Measurements from ENCODE around the gene LEMD2. TPM values are rescaled to one million over a fixed set of nuclear protein-coding genes. Genes with fewer than 3 reads are reported as not detected.

Gene LEMD2
- total RNA-seq, 1 experiment from 2014 or later, result 91.8 TPM

DNA sequence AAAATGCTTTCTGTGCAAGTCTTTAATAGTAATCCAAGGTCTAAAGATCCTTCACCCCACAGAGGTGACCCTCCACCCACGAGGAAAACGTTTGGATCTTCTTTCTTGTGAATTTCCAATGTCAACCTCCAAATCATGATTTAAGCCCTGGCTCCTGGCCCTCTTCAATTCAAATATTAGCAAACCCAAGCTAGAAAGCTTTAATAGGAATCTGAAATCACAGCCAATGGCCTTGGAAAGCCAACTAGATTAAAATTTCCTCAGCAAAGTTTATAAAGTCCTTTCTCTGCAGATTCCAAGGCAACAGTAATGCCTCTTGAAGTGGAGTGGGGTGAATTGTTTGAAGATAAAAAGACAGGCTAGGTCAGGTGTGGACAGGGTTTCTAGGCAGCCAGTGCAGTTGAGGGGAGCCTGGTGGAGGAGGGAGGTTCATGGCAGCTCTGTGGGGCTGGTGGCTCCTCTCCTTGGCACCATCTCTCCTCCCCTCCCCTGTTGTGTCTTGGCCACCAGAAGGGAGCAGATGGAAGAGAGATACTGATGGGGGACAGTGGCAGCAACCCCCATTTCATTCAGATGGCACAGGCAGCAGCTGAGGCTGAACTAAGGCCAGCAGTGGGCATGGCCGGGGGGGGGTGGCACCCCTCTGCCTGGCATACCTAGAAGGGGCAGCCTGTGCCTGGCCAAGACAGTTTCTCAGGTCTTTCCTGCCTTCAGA lies 65.4 kb downstream of the LEMD2 start:
- no peak overlapping the region for H4K5ac ChIP-seq (ENCODE audit: insufficient read length, low read depth, low read length)
- no peak overlapping the region for H2AFZ ChIP-seq (ENCODE audit: low read length)
- H3K4me1 ChIP-seq (ENCODE audit: insufficient read depth, low read length), result peaks cover 4% of the 10 kb centered on the region; the same call in 1 of the 2 replicates
- Mint-ChIP-seq H3K4me3 (no peak overlapping the region), H3K27me3 (ENCODE audit: low read depth) (peaks cover 18% of the 10 kb centered on the region), H3K9me3 (no peaks in the 10 kb centered on the region), H3K36me3 (ENCODE audit: insufficient read depth in 1 of 3, low read depth in 3 of 3) (no peaks in the 10 kb centered on the region), H3K4me1 (peaks cover 44 to 47% of the 10 kb centered on the region in 2 experiments), H3K27ac (no peak overlapping the region)
- no peak overlapping the region for H3K23ac ChIP-seq (ENCODE audit: insufficient read length, low read depth, low read length)
- H2BK12ac ChIP-seq (ENCODE audit: insufficient read length, low read depth, low read length), result no peak overlapping the region
- H4K8ac ChIP-seq (replicated peaks; ENCODE audit: insufficient read length, low read depth, low read length), result no peak overlapping the region
- no peak overlapping the region for H3K56ac ChIP-seq (ENCODE audit: insufficient read length, low read depth, low read length)
- no peak overlapping the region for H3K9ac ChIP-seq (ENCODE audit: extremely low read depth, insufficient read length, low read length)
- no peak overlapping the region for H3K27ac ChIP-seq (ENCODE audit: insufficient read length, low read depth, low read length)
- H3K4me2 ChIP-seq (ENCODE audit: insufficient read depth, insufficient read length, low read length), result no peak overlapping the region
- no peaks in the 10 kb centered on the region for H3K79me1 ChIP-seq (ENCODE audit: insufficient read depth, low read depth, low read length, poor library complexity, severe bottlenecking)
- H2BK20ac ChIP-seq (ENCODE audit: low read depth, low read length, poor library complexity, severe bottlenecking), result no peak overlapping the region
- WGBS (ENCODE audit: extremely low coverage, insufficient read length, low lambda C conversion rate), result no CpG with 5 or more reads among the region's 3 CpGs
- no peak overlapping the region for H3K14ac ChIP-seq (ENCODE audit: insufficient read depth, low read length)
- no peak overlapping the region for H2AK5ac ChIP-seq (ENCODE audit: insufficient read length, low read length)
- H3K27me3 ChIP-seq (ENCODE audit: insufficient read depth, low read length), result no peaks in the 10 kb centered on the region
- H3K9me3 ChIP-seq (ENCODE audit: control insufficient read depth, low read depth, low read length), result no peaks in the 10 kb centered on the region
- no peak overlapping the region for H3K18ac ChIP-seq (ENCODE audit: insufficient read length, low read depth, low read length)
- no peaks in the 10 kb centered on the region for H3K79me2 ChIP-seq (ENCODE audit: insufficient read depth, low read length)
- H4K20me1 ChIP-seq (ENCODE audit: control insufficient read depth, insufficient read depth, insufficient read length), result no peaks in the 10 kb centered on the region
- no peak overlapping the region for H2BK120ac ChIP-seq (ENCODE audit: low read depth, low read length, poor library complexity, severe bottlenecking)
- no peak overlapping the region for H3T11ph ChIP-seq (ENCODE audit: low read length)
- no peaks in the 10 kb centered on the region for H3K23me2 ChIP-seq (ENCODE audit: insufficient read length, low read depth, low read length, poor library complexity, severe bottlenecking)
- no peak overlapping the region for H2BK15ac ChIP-seq (ENCODE audit: low read depth, low read length)
- no peak overlapping the region for H2BK5ac ChIP-seq (ENCODE audit: insufficient read length, low read length)
- TF ChIP-seq, protein P1, sequence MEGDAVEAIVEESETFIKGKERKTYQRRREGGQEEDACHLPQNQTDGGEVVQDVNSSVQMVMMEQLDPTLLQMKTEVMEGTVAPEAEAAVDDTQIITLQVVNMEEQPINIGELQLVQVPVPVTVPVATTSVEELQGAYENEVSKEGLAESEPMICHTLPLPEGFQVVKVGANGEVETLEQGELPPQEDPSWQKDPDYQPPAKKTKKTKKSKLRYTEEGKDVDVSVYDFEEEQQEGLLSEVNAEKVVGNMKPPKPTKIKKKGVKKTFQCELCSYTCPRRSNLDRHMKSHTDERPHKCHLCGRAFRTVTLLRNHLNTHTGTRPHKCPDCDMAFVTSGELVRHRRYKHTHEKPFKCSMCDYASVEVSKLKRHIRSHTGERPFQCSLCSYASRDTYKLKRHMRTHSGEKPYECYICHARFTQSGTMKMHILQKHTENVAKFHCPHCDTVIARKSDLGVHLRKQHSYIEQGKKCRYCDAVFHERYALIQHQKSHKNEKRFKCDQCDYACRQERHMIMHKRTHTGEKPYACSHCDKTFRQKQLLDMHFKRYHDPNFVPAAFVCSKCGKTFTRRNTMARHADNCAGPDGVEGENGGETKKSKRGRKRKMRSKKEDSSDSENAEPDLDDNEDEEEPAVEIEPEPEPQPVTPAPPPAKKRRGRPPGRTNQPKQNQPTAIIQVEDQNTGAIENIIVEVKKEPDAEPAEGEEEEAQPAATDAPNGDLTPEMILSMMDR (conservative IDR thresholded peaks at IDR 0.05), result no peak
- DNase-seq, result no peak
- no peak overlapping the region for H3K4ac ChIP-seq (ENCODE audit: low read depth, low read length)
- no peak overlapping the region for H4K91ac ChIP-seq (ENCODE audit: insufficient read length, low read depth, low read length)
